Measurements from ENCODE around the gene GCLC. TPM values are rescaled to one million over a fixed set of nuclear protein-coding genes. Genes with fewer than 3 reads are reported as not detected.

GCLC gene
- total RNA-seq, 1 donor: 26.8 TPM

DNA sequence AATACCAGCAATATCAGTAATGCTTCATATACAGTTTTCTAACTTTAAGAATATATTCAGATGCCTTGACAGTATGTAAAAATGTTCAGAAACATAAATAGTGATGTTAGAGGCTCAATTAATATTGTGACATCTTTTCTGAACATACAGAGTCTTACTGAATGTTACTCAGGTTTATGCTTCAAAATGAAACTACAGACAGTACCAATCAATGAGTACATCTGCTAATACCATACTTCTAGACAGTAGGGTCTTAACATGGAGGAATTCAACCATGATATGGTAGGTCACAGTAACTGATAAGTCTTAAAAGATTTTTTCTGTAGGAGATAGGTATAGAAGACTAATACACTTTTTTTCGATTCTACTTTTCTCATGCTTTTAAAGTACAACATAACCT is 8.3 kb downstream of the GCLC start:
- peak; percentile 46 for DNase-seq (ENCODE audit: insufficient read length, low spot score, missing footprints)
- H3K4me1 ChIP-seq (ENCODE audit: insufficient read depth, low read length): no peaks in the 10 kb centered on the region
- H3K9me3 ChIP-seq (ENCODE audit: low read depth, low read length): no peaks in the 10 kb centered on the region
- no peak overlapping the region for H3K27ac ChIP-seq (ENCODE audit: low read depth, low read length)
- H2AFZ ChIP-seq (ENCODE audit: low read length): no peak overlapping the region
- TF ChIP-seq, protein P1, sequence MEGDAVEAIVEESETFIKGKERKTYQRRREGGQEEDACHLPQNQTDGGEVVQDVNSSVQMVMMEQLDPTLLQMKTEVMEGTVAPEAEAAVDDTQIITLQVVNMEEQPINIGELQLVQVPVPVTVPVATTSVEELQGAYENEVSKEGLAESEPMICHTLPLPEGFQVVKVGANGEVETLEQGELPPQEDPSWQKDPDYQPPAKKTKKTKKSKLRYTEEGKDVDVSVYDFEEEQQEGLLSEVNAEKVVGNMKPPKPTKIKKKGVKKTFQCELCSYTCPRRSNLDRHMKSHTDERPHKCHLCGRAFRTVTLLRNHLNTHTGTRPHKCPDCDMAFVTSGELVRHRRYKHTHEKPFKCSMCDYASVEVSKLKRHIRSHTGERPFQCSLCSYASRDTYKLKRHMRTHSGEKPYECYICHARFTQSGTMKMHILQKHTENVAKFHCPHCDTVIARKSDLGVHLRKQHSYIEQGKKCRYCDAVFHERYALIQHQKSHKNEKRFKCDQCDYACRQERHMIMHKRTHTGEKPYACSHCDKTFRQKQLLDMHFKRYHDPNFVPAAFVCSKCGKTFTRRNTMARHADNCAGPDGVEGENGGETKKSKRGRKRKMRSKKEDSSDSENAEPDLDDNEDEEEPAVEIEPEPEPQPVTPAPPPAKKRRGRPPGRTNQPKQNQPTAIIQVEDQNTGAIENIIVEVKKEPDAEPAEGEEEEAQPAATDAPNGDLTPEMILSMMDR (IDR thresholded peaks at IDR 0.05; ENCODE audit: extremely low read depth, low read depth, low read length): no peak
- no peaks in the 10 kb centered on the region for H3K27me3 ChIP-seq (ENCODE audit: insufficient read depth, low read length)
- H3K4me2 ChIP-seq (ENCODE audit: insufficient read depth, low read length): no peak overlapping the region
- H3K36me3 ChIP-seq (ENCODE audit: insufficient read depth, low read length): no peaks in the 10 kb centered on the region
- no peak overlapping the region for H3K4me3 ChIP-seq (ENCODE audit: insufficient read depth, low read length)
- peaks cover 36% of the 10 kb centered on the region for H3K79me2 ChIP-seq (ENCODE audit: insufficient read depth, low read length)
- peaks cover 7% of the 10 kb centered on the region for H4K20me1 ChIP-seq (ENCODE audit: insufficient read depth, low read length)

DNA sequence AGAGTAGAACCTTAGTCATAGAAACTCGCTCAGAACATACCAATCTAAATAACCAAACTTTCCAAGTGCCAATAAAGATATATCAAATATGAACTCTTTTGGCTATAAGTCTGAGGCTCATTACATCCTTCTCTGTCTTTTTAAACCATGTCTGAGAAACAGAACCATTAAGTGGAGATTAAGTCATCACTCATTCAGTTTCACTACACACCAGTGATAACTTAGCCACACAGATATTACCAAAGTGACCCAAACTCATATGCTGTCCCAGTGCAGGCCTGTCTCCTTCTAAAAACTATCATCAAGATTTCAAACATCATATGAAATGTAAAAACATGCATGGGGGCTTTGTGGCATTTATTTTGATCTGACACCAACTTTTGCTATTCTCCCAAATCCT is 12.0 kb downstream of the GCLC start:
- H3K4me3 ChIP-seq (ENCODE audit: insufficient read depth, low read length): no peak overlapping the region
- peaks cover 27% of the 10 kb centered on the region for H3K79me2 ChIP-seq (ENCODE audit: insufficient read depth, low read length)
- no peaks in the 10 kb centered on the region for H3K27me3 ChIP-seq (ENCODE audit: insufficient read depth, low read length)
- H3K4me2 ChIP-seq (ENCODE audit: insufficient read depth, low read length): no peak overlapping the region
- no peak overlapping the region for H3K27ac ChIP-seq (ENCODE audit: low read depth, low read length)
- H4K20me1 ChIP-seq (ENCODE audit: insufficient read depth, low read length): no peaks in the 10 kb centered on the region
- H3K4me1 ChIP-seq (ENCODE audit: insufficient read depth, low read length): no peaks in the 10 kb centered on the region
- no peaks in the 10 kb centered on the region for H3K9me3 ChIP-seq (ENCODE audit: low read depth, low read length)
- TF ChIP-seq, protein P1 (IDR thresholded peaks at IDR 0.05; ENCODE audit: extremely low read depth, low read depth, low read length): no peak
- H2AFZ ChIP-seq (ENCODE audit: low read length): no peak overlapping the region
- no peaks in the 10 kb centered on the region for H3K36me3 ChIP-seq (ENCODE audit: insufficient read depth, low read length)
- DNase-seq (ENCODE audit: insufficient read length, low spot score, missing footprints): peak; percentile 46

DNA sequence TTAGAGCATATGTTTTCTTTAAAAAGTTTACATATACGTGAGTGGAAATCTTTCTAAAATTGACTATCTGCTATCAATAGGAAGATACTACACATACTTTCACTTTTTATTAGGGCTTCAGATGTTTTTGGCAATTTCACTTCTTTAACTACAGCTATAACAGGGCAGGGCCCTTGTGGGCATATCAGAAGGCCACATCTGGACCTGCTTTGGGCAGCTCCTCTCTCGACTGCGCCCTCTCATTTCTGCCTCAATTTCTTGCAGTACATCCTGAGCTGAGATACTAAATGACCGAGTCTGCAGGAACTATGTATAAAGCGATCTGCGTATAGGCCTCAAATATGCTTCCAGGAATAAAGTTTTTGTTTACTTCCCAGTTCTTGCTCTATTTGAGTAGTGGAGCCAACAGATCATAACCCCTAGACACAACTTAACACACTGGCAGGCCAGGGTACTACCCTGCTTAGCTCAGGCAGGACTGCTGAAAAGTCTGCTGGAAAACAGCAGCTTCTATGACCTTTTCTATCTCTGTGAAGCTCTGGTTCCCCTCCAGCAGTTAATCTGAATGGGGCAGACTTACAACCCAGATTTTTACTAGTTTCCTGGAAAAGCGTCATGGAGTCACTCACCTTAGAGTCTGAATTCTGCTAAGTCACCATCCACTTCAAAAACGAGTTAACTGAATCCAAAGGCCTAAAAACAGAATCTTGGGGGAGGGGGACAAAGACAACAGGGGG is 12.7 kb downstream of the GCLC start:
- TF ChIP-seq, protein P1 (IDR thresholded peaks at IDR 0.05; ENCODE audit: extremely low read depth, low read depth, low read length): no peak
- no peaks in the 10 kb centered on the region for H3K9me3 ChIP-seq (ENCODE audit: low read depth, low read length)
- H3K27ac ChIP-seq (ENCODE audit: low read depth, low read length): no peak overlapping the region
- H3K27me3 ChIP-seq (ENCODE audit: insufficient read depth, low read length): no peaks in the 10 kb centered on the region
- H3K79me2 ChIP-seq (ENCODE audit: insufficient read depth, low read length): peaks cover 33% of the 10 kb centered on the region
- H3K4me3 ChIP-seq (ENCODE audit: insufficient read depth, low read length): no peak overlapping the region
- H3K4me2 ChIP-seq (ENCODE audit: insufficient read depth, low read length): no peak overlapping the region
- no peaks in the 10 kb centered on the region for H3K36me3 ChIP-seq (ENCODE audit: insufficient read depth, low read length)
- DNase-seq (ENCODE audit: insufficient read length, low spot score, missing footprints): no peak
- H2AFZ ChIP-seq (ENCODE audit: low read length): no peak overlapping the region
- no peaks in the 10 kb centered on the region for H4K20me1 ChIP-seq (ENCODE audit: insufficient read depth, low read length)
- no peaks in the 10 kb centered on the region for H3K4me1 ChIP-seq (ENCODE audit: insufficient read depth, low read length)

DNA sequence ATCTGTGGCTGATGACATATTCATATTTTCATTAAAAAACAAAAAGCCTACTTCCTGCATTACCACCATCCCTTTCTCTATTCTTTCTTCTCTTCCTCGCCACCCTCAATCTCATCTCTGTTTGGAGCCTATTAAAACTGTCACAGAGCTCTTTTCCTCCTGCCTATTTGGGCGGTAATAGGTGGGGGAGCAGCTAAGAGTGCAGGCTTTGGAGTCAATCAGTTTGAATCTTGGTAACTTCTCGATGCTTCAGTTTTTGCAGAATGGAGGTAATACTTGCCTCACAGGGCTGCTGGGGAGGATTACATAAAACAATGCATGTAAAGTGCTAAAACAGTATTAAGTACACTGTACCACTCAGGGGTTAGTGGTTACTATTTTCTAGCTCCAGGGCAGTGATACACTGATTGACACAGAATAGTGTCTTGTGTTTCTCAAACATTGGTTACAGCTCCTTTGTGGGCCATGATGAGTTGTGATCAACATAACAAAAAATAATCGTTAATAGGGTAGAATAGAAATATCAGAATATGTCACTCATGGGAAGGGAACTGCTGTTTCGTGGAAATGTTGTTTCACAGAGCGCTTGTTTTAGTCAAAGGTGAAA is 14.0 kb downstream of the GCLC start:
- H4K20me1 ChIP-seq (ENCODE audit: insufficient read depth, low read length): no peaks in the 10 kb centered on the region
- H3K4me2 ChIP-seq (ENCODE audit: insufficient read depth, low read length): no peak overlapping the region
- no peak for DNase-seq (ENCODE audit: insufficient read length, low spot score, missing footprints)
- no peaks in the 10 kb centered on the region for H3K36me3 ChIP-seq (ENCODE audit: insufficient read depth, low read length)
- no peak overlapping the region for H3K27ac ChIP-seq (ENCODE audit: low read depth, low read length)
- peaks cover 34% of the 10 kb centered on the region for H3K79me2 ChIP-seq (ENCODE audit: insufficient read depth, low read length)
- TF ChIP-seq, protein P1 (IDR thresholded peaks at IDR 0.05; ENCODE audit: extremely low read depth, low read depth, low read length): no peak
- H3K27me3 ChIP-seq (ENCODE audit: insufficient read depth, low read length): no peaks in the 10 kb centered on the region
- no peak overlapping the region for H2AFZ ChIP-seq (ENCODE audit: low read length)
- H3K4me1 ChIP-seq (ENCODE audit: insufficient read depth, low read length): no peaks in the 10 kb centered on the region
- H3K9me3 ChIP-seq (ENCODE audit: low read depth, low read length): no peaks in the 10 kb centered on the region
- no peak overlapping the region for H3K4me3 ChIP-seq (ENCODE audit: insufficient read depth, low read length)

Measured in osteoblast (primary cell).